Neural cell (in vitro differentiated cells): ENCODE measurements around the gene SHANK1.
"Not testable (repeated sequence)": the region's sequence is repeated elsewhere in the genome, so short reads cannot be mapped to it uniquely, and the experiment has no call there.

Experiments
- EZH2 ChIP-seq: fragments of 200-600, 300-800 bp; shearing (Covaris generic), sonication (generic); IDR thresholded peaks from 2 replicates; pipeline ENCODE4 v1.6.1; 2014; ENCODE audit warnings: antibody characterized with exemption, low read length, borderline replicate concordance, mild to moderate bottlenecking; ENCODE audit not compliant: insufficient read depth, poor library complexity, severe bottlenecking
- MXI1 ChIP-seq: fragments of 450-650 bp; conservative IDR thresholded peaks from 2 replicates; pipeline ENCODE4 v1.6.1; 2014; ENCODE audit warnings: antibody characterized with exemption, mild to moderate bottlenecking; ENCODE audit not compliant: poor library complexity, severe bottlenecking
- POLR2AphosphoS5 ChIP-seq: IDR thresholded peaks from 2 replicates; pipeline ENCODE4 v1.6.1; 2012
- TF ChIP-seq, protein P1 (sequence below): fragments of 450-650 bp; IDR thresholded peaks from 2 replicates; pipeline ENCODE4 v1.5.1; 2014; ENCODE audit warnings: antibody characterized with exemption, mild to moderate bottlenecking, moderate library complexity; ENCODE audit not compliant: poor library complexity, severe bottlenecking

DNA sequence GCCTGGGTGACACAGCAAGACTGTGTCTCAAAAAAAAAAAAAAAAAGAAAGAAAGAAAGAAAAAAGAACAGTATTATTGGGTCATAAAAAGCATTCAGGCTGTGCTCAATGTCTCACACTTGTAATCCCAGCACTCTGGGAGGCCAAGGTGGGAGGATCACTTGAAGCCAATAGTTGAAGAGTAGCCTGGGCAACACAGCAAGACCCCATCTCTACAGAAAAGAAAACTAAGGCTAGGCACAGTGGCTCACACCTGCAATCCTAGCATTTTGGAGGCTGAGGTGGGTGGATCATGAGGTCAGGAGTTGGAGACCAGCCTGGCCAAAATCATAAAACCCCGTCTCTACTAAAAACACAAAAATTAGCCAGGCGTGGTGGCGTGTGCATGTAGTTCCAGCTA, 38.0 kb upstream of the SHANK1 start:
- TF ChIP-seq, protein P1, sequence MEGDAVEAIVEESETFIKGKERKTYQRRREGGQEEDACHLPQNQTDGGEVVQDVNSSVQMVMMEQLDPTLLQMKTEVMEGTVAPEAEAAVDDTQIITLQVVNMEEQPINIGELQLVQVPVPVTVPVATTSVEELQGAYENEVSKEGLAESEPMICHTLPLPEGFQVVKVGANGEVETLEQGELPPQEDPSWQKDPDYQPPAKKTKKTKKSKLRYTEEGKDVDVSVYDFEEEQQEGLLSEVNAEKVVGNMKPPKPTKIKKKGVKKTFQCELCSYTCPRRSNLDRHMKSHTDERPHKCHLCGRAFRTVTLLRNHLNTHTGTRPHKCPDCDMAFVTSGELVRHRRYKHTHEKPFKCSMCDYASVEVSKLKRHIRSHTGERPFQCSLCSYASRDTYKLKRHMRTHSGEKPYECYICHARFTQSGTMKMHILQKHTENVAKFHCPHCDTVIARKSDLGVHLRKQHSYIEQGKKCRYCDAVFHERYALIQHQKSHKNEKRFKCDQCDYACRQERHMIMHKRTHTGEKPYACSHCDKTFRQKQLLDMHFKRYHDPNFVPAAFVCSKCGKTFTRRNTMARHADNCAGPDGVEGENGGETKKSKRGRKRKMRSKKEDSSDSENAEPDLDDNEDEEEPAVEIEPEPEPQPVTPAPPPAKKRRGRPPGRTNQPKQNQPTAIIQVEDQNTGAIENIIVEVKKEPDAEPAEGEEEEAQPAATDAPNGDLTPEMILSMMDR, result not testable (repeated sequence)
- not testable (repeated sequence) for TF ChIP-seq EZH2, MXI1, POLR2AphosphoS5
